ENCODE measurements around the gene WDR64.

GRCh38 chr1:241632987-241633386, 19.1 kb upstream of the WDR64 start:
- TF ChIP-seq CTCF (IDR thresholded peaks at IDR 0.05) (no peak), POLR2A (IDR thresholded peaks at IDR 0.05) (no peak), POLR2AphosphoS5 (IDR thresholded peaks at IDR 0.05) (no peak), EP300 (IDR thresholded peaks at IDR 0.05) (no peak)

Data from sigmoid colon (tissue), 4 donors.